GM23338 (cell line): ENCODE data around the gene TXNRD1. TPM values are rescaled to one million over a fixed set of nuclear protein-coding genes. Genes with fewer than 3 reads are reported as not detected.
"Not testable (repeated sequence)": the region's sequence is repeated elsewhere in the genome, so short reads cannot be mapped to it uniquely, and the experiment has no call there.

Source experiments
- ATAC-seq: fragments of 200-7000 bp; cut with Tn5 transposase; 3 replicates; pipeline ENCODE4 v1.9.1; 2020
- DNase-seq: peaks from one replicate; pipeline ENCODE4 v3.0.0-alpha.2; 2015; ENCODE audit warnings: low spot score
- H2AFZ ChIP-seq: fragments of 200-600 bp; sonication (generic); 2 replicates; pipeline ENCODE4 v1.8.0; 2016; ENCODE audit warnings: antibody characterized with exemption, mild to moderate bottlenecking, moderate library complexity
- H3F3A ChIP-seq: fragments of 200-600 bp; sonication (generic); replicated peaks from 2 replicates; pipeline ENCODE4 v1.8.0; 2017; ENCODE audit warnings: antibody characterized with exemption, mixed run types, low read depth
- H3K27ac ChIP-seq: fragments of 200-600 bp; sonication (generic); 2 replicates; pipeline ENCODE4 v1.6.1; 2016; ENCODE audit warnings: low read depth
- H3K27me3 ChIP-seq: fragments of 200-600 bp; sonication (generic); 2 replicates; pipeline ENCODE4 v1.8.0; 2016; ENCODE audit warnings: mild to moderate bottlenecking, mixed run types, moderate library complexity; ENCODE audit not compliant: insufficient read depth
- H3K36me3 ChIP-seq: fragments of 200-600 bp; sonication (generic); 2 replicates; pipeline ENCODE4 v1.8.0; 2016; ENCODE audit warnings: mild to moderate bottlenecking; ENCODE audit not compliant: insufficient read depth
- H3K4me1 ChIP-seq: fragments of 200-600 bp; sonication (generic); 2 replicates; pipeline ENCODE4 v1.8.0; 2016; ENCODE audit warnings: mild to moderate bottlenecking, moderate library complexity; ENCODE audit not compliant: insufficient read depth
- H3K4me2 ChIP-seq: fragments of 200-600 bp; sonication (generic); 2 replicates; pipeline ENCODE4 v1.7.1; 2017; ENCODE audit warnings: mixed run types
- H3K4me3 ChIP-seq: fragments of 200-600 bp; sonication (generic); 2 replicates; pipeline ENCODE4 v1.6.1; 2016; ENCODE audit warnings: mixed run types
- H3K79me2 ChIP-seq: fragments of 200-600 bp; sonication (generic); replicated peaks from 2 replicates; pipeline ENCODE4 v1.8.0; 2017; ENCODE audit warnings: mild to moderate bottlenecking; ENCODE audit not compliant: insufficient read depth
- H3K9me2 ChIP-seq: fragments of 200-600 bp; sonication (generic); 2 replicates; pipeline ENCODE4 v1.8.0; 2017; ENCODE audit not compliant: insufficient read depth
- H4K20me1 ChIP-seq: fragments of 200-600 bp; sonication (generic); replicated peaks from 2 replicates; pipeline ENCODE4 v1.8.0; 2017; ENCODE audit warnings: mild to moderate bottlenecking; ENCODE audit not compliant: insufficient read depth
- H3K27ac Mint-ChIP-seq: 2 replicates; pipeline ENCODE4 v1.8.0; 2020; ENCODE audit warnings: inconsistent platforms, mild to moderate bottlenecking, moderate library complexity, mixed read lengths
- H3K27me3 Mint-ChIP-seq: 3 replicates; pipeline ENCODE4 v1.8.0; 2022; ENCODE audit warnings: low read depth, mild to moderate bottlenecking, moderate library complexity, mixed read lengths, inconsistent platforms; ENCODE audit not compliant: insufficient read depth, poor library complexity
- H3K36me3 Mint-ChIP-seq: 3 replicates; pipeline ENCODE4 v1.8.0; 2021; ENCODE audit warnings: low read depth, mild to moderate bottlenecking, inconsistent platforms, moderate library complexity, mixed read lengths
- H3K4me1 Mint-ChIP-seq: 3 replicates; pipeline ENCODE4 v1.8.0; 2020; ENCODE audit warnings: mild to moderate bottlenecking, inconsistent platforms, mixed read lengths
- H3K4me3 Mint-ChIP-seq: 3 replicates; pipeline ENCODE4 v1.8.0; 2021; ENCODE audit warnings: moderate library complexity, mild to moderate bottlenecking, inconsistent platforms, mixed read lengths
- H3K9me3 Mint-ChIP-seq: 3 replicates; pipeline ENCODE4 v1.8.0; 2020; ENCODE audit warnings: moderate library complexity, mild to moderate bottlenecking, inconsistent platforms, mixed read lengths
- CREB1 ChIP-seq: fragments of 250-450 bp; sonication (Bioruptor Pico); IDR thresholded peaks from 2 replicates; pipeline ENCODE4 v1.5.0; 2020; ENCODE audit warnings: low read depth, mild to moderate bottlenecking, moderate library complexity
- NANOG ChIP-seq: IDR thresholded peaks from 2 replicates; pipeline ENCODE4 v1.6.1; 2016; ENCODE audit warnings: antibody characterized with exemption, borderline replicate concordance
- ZNF114 ChIP-seq: fragments of 250-450 bp; sonication (Bioruptor Pico); IDR thresholded peaks from 2 replicates; pipeline ENCODE4 v1.5.0; 2020; ENCODE audit warnings: mild to moderate bottlenecking, moderate library complexity
- polyA plus RNA-seq: library from polyadenylated mRNA; unstranded; fragments of >200 nt; fragmentation: Nextera tagmentation; extraction: Ambion mirVana; gene quantifications from 2 replicates; pipeline ENCODE4 v1.2.1, GENCODE V29; 2016
- total RNA-seq: library from RNA; depleted of rRNA; stranded (reverse); fragments of >200 nt; shearing (Covaris generic); gene quantifications from 2 replicates; pipeline ENCODE4 v1.2.3, GENCODE V29; 2014
- TF ChIP-seq, protein P1 (sequence below): IDR thresholded peaks from one replicate; pipeline ENCODE4 v1.6.1; 2018; ENCODE audit warnings: antibody characterized with exemption; ENCODE audit not compliant: unreplicated experiment
- TF ChIP-seq, protein P2 (sequence below): IDR thresholded peaks from 2 replicates; pipeline ENCODE4 v1.6.1; 2016; ENCODE audit warnings: antibody characterized with exemption

The TXNRD1 gene
- total and polyA plus RNA-seq, 2 experiments from 2014 or later: 115 to 127 TPM

GRCh38 chr12:104323899-104324298 lies 108.3 kb downstream of the TXNRD1 start (continued):
- TF ChIP-seq, protein P1, sequence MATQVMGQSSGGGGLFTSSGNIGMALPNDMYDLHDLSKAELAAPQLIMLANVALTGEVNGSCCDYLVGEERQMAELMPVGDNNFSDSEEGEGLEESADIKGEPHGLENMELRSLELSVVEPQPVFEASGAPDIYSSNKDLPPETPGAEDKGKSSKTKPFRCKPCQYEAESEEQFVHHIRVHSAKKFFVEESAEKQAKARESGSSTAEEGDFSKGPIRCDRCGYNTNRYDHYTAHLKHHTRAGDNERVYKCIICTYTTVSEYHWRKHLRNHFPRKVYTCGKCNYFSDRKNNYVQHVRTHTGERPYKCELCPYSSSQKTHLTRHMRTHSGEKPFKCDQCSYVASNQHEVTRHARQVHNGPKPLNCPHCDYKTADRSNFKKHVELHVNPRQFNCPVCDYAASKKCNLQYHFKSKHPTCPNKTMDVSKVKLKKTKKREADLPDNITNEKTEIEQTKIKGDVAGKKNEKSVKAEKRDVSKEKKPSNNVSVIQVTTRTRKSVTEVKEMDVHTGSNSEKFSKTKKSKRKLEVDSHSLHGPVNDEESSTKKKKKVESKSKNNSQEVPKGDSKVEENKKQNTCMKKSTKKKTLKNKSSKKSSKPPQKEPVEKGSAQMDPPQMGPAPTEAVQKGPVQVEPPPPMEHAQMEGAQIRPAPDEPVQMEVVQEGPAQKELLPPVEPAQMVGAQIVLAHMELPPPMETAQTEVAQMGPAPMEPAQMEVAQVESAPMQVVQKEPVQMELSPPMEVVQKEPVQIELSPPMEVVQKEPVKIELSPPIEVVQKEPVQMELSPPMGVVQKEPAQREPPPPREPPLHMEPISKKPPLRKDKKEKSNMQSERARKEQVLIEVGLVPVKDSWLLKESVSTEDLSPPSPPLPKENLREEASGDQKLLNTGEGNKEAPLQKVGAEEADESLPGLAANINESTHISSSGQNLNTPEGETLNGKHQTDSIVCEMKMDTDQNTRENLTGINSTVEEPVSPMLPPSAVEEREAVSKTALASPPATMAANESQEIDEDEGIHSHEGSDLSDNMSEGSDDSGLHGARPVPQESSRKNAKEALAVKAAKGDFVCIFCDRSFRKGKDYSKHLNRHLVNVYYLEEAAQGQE: no peak

DNA sequence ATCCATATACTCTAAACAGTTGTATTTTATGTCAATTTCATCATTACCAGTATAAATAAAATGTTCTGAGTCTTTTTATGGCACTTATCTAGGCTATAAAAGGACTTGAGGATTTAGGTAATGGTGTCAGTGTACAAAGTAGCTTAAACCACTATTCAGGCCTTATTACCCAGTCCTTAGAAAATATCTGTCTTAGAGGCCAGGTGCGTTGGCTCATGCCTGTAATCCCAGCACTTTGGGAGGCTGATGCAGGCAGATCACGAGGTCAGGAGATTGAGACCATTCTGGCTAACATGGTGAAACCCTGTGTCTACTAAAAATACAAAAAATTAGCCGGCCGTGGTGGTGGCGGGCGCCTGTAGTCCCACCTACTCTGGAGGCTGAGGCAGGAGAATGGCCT lies 112.7 kb downstream of the TXNRD1 start:
- H4K20me1 ChIP-seq, H3K4me3 ChIP-seq, ATAC-seq, H3K4me1 ChIP-seq, H3K4me3 Mint-ChIP-seq, H3K9me2 ChIP-seq, H2AFZ ChIP-seq, H3K27me3 Mint-ChIP-seq, H3K27me3 ChIP-seq, H3K4me2 ChIP-seq, H3K9me3 Mint-ChIP-seq, H3K27ac Mint-ChIP-seq, H3K4me1 Mint-ChIP-seq, DNase-seq, H3K79me2 ChIP-seq, H3K27ac ChIP-seq, H3F3A ChIP-seq: not testable (repeated sequence)
- H3K36me3 ChIP-seq: peaks cover 41% of the 10 kb centered on the region
- H3K36me3 Mint-ChIP-seq: peaks cover 63% of the 10 kb centered on the region

DNA sequence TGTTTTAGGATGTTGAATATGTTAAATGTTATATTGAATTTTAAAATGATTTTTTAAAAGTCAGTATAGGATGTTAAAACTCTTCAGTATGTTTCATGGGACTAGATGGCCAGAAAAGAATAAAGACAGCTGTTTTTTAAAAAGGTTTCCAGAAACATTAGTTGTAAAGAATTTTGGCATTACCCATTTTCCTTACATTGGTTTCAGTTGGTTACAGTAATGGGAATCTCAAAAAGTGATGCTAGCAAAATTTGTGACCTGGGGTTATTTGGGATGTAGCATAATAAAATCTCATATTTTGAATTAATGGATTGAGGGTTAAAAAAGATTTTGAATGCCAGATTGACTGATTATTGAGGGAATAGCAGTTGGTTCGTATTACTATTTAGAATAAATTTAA lies 113.2 kb downstream of the TXNRD1 start:
- H3K27me3 ChIP-seq: no peaks in the 10 kb centered on the region
- no peak overlapping the region for H3K4me2 ChIP-seq
- H4K20me1 ChIP-seq: peaks cover 11% of the 10 kb centered on the region; the same call in 1 of the 2 replicates
- H3K79me2 ChIP-seq: peaks cover 3% of the 10 kb centered on the region; the same call in 1 of the 2 replicates
- H3F3A ChIP-seq: no peaks in the 10 kb centered on the region
- peaks cover 44% of the 10 kb centered on the region for H3K36me3 ChIP-seq
- TF ChIP-seq NANOG: no peak
- no peak for TF ChIP-seq ZNF114
- TF ChIP-seq CREB1 (CRISPR knock-in tag): no peak
- TF ChIP-seq, protein P2, sequence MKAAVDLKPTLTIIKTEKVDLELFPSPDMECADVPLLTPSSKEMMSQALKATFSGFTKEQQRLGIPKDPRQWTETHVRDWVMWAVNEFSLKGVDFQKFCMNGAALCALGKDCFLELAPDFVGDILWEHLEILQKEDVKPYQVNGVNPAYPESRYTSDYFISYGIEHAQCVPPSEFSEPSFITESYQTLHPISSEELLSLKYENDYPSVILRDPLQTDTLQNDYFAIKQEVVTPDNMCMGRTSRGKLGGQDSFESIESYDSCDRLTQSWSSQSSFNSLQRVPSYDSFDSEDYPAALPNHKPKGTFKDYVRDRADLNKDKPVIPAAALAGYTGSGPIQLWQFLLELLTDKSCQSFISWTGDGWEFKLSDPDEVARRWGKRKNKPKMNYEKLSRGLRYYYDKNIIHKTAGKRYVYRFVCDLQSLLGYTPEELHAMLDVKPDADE: no peak
- H3K4me3 ChIP-seq: no peak overlapping the region
- H2AFZ ChIP-seq: no peak overlapping the region
- DNase-seq: no peak
- Mint-ChIP-seq H3K9me3 (peaks cover 3% of the 10 kb centered on the region; the same call in 2 of the 3 replicates), H3K4me3 (no peak overlapping the region), H3K4me1 (no peaks in the 10 kb centered on the region), H3K27ac (no peak overlapping the region), H3K27me3 (no peaks in the 10 kb centered on the region), H3K36me3 (peaks cover 65% of the 10 kb centered on the region)
- H3K9me2 ChIP-seq: no peaks in the 10 kb centered on the region
- no peaks in the 10 kb centered on the region for H3K4me1 ChIP-seq
- no peak for ATAC-seq
- H3K27ac ChIP-seq: no peak overlapping the region
